OCI-LY7 (cell line): Measurements from ENCODE around the gene SMYD3.

Experiments used
- CTCF ChIP-seq: fragments of 200-600 bp; sonication (generic); conservative IDR thresholded peaks from 2 replicates; pipeline ENCODE4 v1.5.1; 2014; ENCODE audit warnings: mild to moderate bottlenecking, antibody characterized with exemption, low read length, moderate library complexity, mixed read lengths
- EZH2phosphoT487 ChIP-seq: fragments of 200-600 bp; sonication (generic); IDR thresholded peaks from 2 replicates; pipeline ENCODE4 v1.6.1; 2018; ENCODE audit warnings: low read depth, borderline replicate concordance, mild to moderate bottlenecking, mixed run types, antibody characterized with exemption, low read length, moderate library complexity, mixed read lengths

DNA sequence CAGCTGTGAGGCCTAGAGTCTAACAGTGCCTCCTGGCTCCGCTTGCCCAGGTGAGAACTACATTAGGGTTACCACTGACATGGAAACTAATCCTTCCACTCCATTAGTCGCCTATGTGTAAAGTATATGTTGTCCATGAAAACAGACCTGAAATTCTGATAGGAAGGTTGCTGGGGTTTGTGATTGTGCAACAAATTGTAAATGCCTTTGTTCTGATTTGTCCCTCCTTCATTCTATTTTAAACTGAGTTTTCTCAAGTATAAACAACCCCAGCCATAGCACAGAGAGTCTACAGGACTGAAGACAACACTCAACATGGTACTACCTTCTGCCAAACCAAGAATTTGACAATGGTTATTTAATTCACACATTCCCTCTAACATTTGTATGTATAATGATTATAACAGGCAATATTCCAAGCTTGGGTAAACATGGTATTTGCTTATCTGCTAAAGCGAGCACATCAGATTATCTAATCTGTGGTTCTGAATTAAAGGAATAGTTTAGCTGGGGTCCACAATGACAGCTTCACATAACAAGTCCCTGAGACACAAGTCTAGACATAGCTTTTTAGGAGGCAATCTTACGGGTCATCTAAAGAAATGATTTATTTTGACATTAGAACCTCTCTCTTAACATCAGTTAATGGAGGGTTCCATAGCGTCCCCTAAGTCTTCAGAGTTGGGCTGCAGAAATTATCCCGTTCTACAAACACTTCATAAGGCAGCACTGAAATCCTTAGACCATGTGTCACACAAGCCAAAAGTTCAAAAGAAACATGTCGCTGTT, 633.0 kb downstream of the SMYD3 start:
- no peak for TF ChIP-seq CTCF
- no peak for TF ChIP-seq EZH2phosphoT487
